K562 (cell line): ENCODE data around the gene PHETA1.

Experiments
- EHMT2 ChIP-seq: fragments of 450-650 bp; IDR thresholded peaks from 2 replicates; pipeline ENCODE4 v1.6.1; 2018; ENCODE audit warnings: antibody characterized with exemption
- MEIS2 ChIP-seq: fragments of 450-650 bp; IDR thresholded peaks from 2 replicates; pipeline ENCODE4 v1.6.1; 2014; ENCODE audit warnings: mild to moderate bottlenecking; ENCODE audit not compliant: partially characterized antibody
- POLR2A ChIP-seq: fragments of 450-650 bp; conservative IDR thresholded peaks from 2 replicates; pipeline ENCODE4 v1.6.1; 2016
- SMAD1 ChIP-seq: fragments of 150-350 bp; IDR thresholded peaks from 2 replicates; pipeline ENCODE4 v1.6.1; 2014; ENCODE audit warnings: low read length, low read depth; ENCODE audit not compliant: partially characterized antibody
- ZBTB5 ChIP-seq: fragments of 450-650 bp; IDR thresholded peaks from 2 replicates; pipeline ENCODE4 v1.6.1; 2017; ENCODE audit warnings: antibody characterized with exemption
- ZKSCAN8 ChIP-seq: fragments of 200-800 bp; sonication (Bioruptor generic); IDR thresholded peaks from 2 replicates; pipeline ENCODE4 v1.6.1; 2016; ENCODE audit warnings: missing genetic modification characterization, missing compliant biosample characterization
- ZNF75A ChIP-seq: fragments of 450-650 bp; formaldehyde crosslinking; IDR thresholded peaks from 2 replicates; pipeline ENCODE4 v1.4.0; 2020; ENCODE audit warnings: mild to moderate bottlenecking
- TF ChIP-seq, protein P1 (sequence below): fragments of 250-450 bp; sonication (Bioruptor Pico); IDR thresholded peaks from 2 replicates; pipeline ENCODE4 v1.5.0; 2021

- TF ChIP-seq MEIS2 = no peak
- TF ChIP-seq, protein P1, sequence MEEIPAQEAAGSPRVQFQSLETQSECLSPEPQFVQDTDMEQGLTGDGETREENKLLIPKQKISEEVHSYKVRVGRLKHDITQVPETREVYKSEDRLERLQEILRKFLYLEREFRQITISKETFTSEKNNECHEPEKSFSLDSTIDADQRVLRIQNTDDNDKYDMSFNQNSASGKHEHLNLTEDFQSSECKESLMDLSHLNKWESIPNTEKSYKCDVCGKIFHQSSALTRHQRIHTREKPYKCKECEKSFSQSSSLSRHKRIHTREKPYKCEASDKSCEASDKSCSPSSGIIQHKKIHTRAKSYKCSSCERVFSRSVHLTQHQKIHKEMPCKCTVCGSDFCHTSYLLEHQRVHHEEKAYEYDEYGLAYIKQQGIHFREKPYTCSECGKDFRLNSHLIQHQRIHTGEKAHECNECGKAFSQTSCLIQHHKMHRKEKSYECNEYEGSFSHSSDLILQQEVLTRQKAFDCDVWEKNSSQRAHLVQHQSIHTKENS (CRISPR knock-in tag) = no peak
- TF ChIP-seq ZKSCAN8 (CRISPR knock-in tag) = no peak
- no peak for TF ChIP-seq POLR2A
- TF ChIP-seq SMAD1 = no peak
- TF ChIP-seq ZBTB5 = no peak
- no peak for TF ChIP-seq EHMT2
- no peak for TF ChIP-seq ZNF75A (CRISPR knock-in tag)
Measured at GRCh38 chr12:111366075-111366474, 2.8 kb downstream of the PHETA1 start.
